IMR-90 (cell line): ENCODE results near the gene TXK. TPM values are rescaled to one million over a fixed set of nuclear protein-coding genes. Genes with fewer than 3 reads are reported as not detected.

ENCODE experiments used
- ATAC-seq: fragments of 200-7000 bp; cut with Tn5 transposase; 2 replicates; pipeline ENCODE4 v1.9.1; 2020; ENCODE audit warnings: low read depth, mild to moderate bottlenecking, moderate library complexity
- BruUV-seq: library from RNA; stranded (reverse); fragments of 400-500 nt; replicated peaks from 2 replicates; lab custom pipeline; 2021; lab: Mats Ljungman, UMichigan
- CTCF ChIA-PET: fragments of 300-600 bp; formaldehyde crosslinking; extraction: SDS; loops from one replicate; lab custom pipeline; 2021; ENCODE audit warnings: antibody characterized with exemption; lab: Yijun Ruan, JAX
- POLR2A ChIA-PET: fragments of 300-600 bp; sonication (Branson Sonifier 250); formaldehyde crosslinking; loops from one replicate; lab custom pipeline; 2022; ENCODE audit warnings: antibody characterized with exemption; ENCODE audit not compliant: unreplicated experiment; lab: Charles Lee
- DNase-seq: peaks from one replicate; pipeline ENCODE4 v3.0.0; 2013
- H2AFZ ChIP-seq: replicated peaks from 2 replicates; pipeline ENCODE3; 2013; ENCODE audit warnings: low read length, mild to moderate bottlenecking; ENCODE audit not compliant: poor library complexity
- H2AK5ac ChIP-seq: 2 replicates; pipeline ENCODE4 v1.6.1; 2013; ENCODE audit warnings: low read depth, low read length, inconsistent platforms
- H2AK9ac ChIP-seq: replicated peaks from 2 replicates; pipeline ENCODE3; 2013; ENCODE audit warnings: mild to moderate bottlenecking, low read depth, low read length, moderate library complexity; ENCODE audit not compliant: poor library complexity
- H2BK120ac ChIP-seq: 2 replicates; pipeline ENCODE4 v1.6.1; 2013; ENCODE audit warnings: low read depth, low read length, inconsistent platforms
- H2BK15ac ChIP-seq: 3 replicates; pipeline ENCODE4 v1.6.1; 2013; ENCODE audit warnings: low read depth, low read length, inconsistent platforms
- H2BK20ac ChIP-seq: 2 replicates; pipeline ENCODE4 v1.6.1; 2013; ENCODE audit warnings: low read depth, mild to moderate bottlenecking, inconsistent platforms, low read length, moderate library complexity
- H2BK5ac ChIP-seq: 2 replicates; pipeline ENCODE4 v1.6.1; 2013; ENCODE audit warnings: mild to moderate bottlenecking, low read depth, low read length, inconsistent platforms; ENCODE audit not compliant: poor library complexity, severe bottlenecking
- H3K14ac ChIP-seq: replicated peaks from 2 replicates; pipeline ENCODE4 v1.6.1; 2013; ENCODE audit warnings: low read depth, low read length, inconsistent platforms
- H3K18ac ChIP-seq: 2 replicates; pipeline ENCODE4 v1.6.1; 2013; ENCODE audit warnings: low read depth, low read length, control low read depth
- H3K23ac ChIP-seq: 2 replicates; pipeline ENCODE4 v1.6.1; 2013; ENCODE audit warnings: low read depth, low read length, inconsistent platforms
- H3K27ac ChIP-seq: 2 replicates; pipeline ENCODE4 v1.5.1; 2013; ENCODE audit warnings: mild to moderate bottlenecking, control low read depth, low read length; ENCODE audit not compliant: insufficient read depth
- H3K27me3 ChIP-seq: 2 replicates; pipeline ENCODE4 v1.6.1; 2013; ENCODE audit warnings: low read length; ENCODE audit not compliant: control insufficient read depth, insufficient read depth
- H3K36me3 ChIP-seq: 2 replicates; pipeline ENCODE4 v1.6.1; 2013; ENCODE audit warnings: low read length, mixed read lengths; ENCODE audit not compliant: control insufficient read depth, insufficient read depth
- H3K4ac ChIP-seq: 2 replicates; pipeline ENCODE4 v1.6.1; 2013; ENCODE audit warnings: low read depth, low read length, inconsistent platforms
- H3K4me1 ChIP-seq: 2 replicates; pipeline ENCODE4 v1.6.1; 2013; ENCODE audit warnings: low read length, mixed read lengths; ENCODE audit not compliant: control insufficient read depth, insufficient read depth
- H3K4me2 ChIP-seq: 2 replicates; pipeline ENCODE4 v1.6.1; 2013; ENCODE audit warnings: low read depth, mild to moderate bottlenecking, control low read depth, low read length, moderate library complexity
- H3K4me3 ChIP-seq: 2 replicates; pipeline ENCODE4 v1.5.1; 2013; ENCODE audit warnings: low read depth, mild to moderate bottlenecking, control low read depth, low read length, moderate library complexity; ENCODE audit not compliant: insufficient read depth
- H3K56ac ChIP-seq: 2 replicates; pipeline ENCODE4 v1.6.1; 2013; ENCODE audit warnings: low read length, inconsistent platforms; ENCODE audit not compliant: insufficient read depth; ENCODE audit errors: extremely low read depth
- H3K79me1 ChIP-seq, 2 experiments: 2 replicates each; pipeline ENCODE4 v1.6.1; 2013; ENCODE audit warnings: low read length in 2 of 2, inconsistent platforms in 1 of 2, low read depth in 1 of 2
- H3K9ac ChIP-seq: 2 replicates; pipeline ENCODE4 v1.6.1; 2013; ENCODE audit warnings: low read depth, low read length, control low read depth
- H3K9me1 ChIP-seq: 2 replicates; pipeline ENCODE4 v1.6.1; 2013; ENCODE audit warnings: low read length, inconsistent platforms; ENCODE audit not compliant: insufficient read depth
- H3K9me3 ChIP-seq: 2 replicates; pipeline ENCODE4 v1.6.1; 2013; ENCODE audit warnings: low read length; ENCODE audit not compliant: control insufficient read depth, insufficient read depth
- H4K20me1 ChIP-seq: 2 replicates; pipeline ENCODE4 v1.6.1; 2013; ENCODE audit warnings: low read length, inconsistent platforms; ENCODE audit not compliant: insufficient read depth
- H4K5ac ChIP-seq: 2 replicates; pipeline ENCODE4 v1.6.1; 2013; ENCODE audit warnings: mild to moderate bottlenecking, low read depth, low read length, control low read depth
- H4K8ac ChIP-seq, 2 experiments: 2 replicates each; pipeline ENCODE4 v1.6.1; 2013; ENCODE audit warnings: low read depth in 2 of 2, low read length in 2 of 2, control low read depth in 1 of 2, inconsistent platforms in 1 of 2
- H4K91ac ChIP-seq: 2 replicates; pipeline ENCODE4 v1.6.1; 2013; ENCODE audit warnings: low read depth, low read length, inconsistent platforms; ENCODE audit not compliant: insufficient read depth
- CEBPB ChIP-seq: IDR thresholded peaks from 2 replicates; pipeline ENCODE4 v1.6.1; 2012; ENCODE audit warnings: low read depth, low read length, improper control_type of control experiment
- ELK1 ChIP-seq: fragments of 150-350 bp; IDR thresholded peaks from 2 replicates; pipeline ENCODE4 v1.6.1; 2016; ENCODE audit warnings: low read depth, mild to moderate bottlenecking, low read length, moderate library complexity, borderline replicate concordance
- FOS ChIP-seq: fragments of 150-350 bp; IDR thresholded peaks from 2 replicates; pipeline ENCODE4 v1.6.1; 2016; ENCODE audit warnings: low read depth, low read length
- MAFK ChIP-seq: IDR thresholded peaks from 2 replicates; pipeline ENCODE4 v1.6.1; 2012; ENCODE audit warnings: low read depth, low read length, improper control_type of control experiment
- NFE2L2 ChIP-seq: fragments of 150-350 bp; IDR thresholded peaks from 2 replicates; pipeline ENCODE4 v1.6.1; 2016; ENCODE audit warnings: low read depth, mild to moderate bottlenecking, low read length
- POLR2A ChIP-seq: IDR thresholded peaks from 2 replicates; pipeline ENCODE4 v1.6.1; 2012; ENCODE audit warnings: mild to moderate bottlenecking, low read depth, low read length
- WGBS, 2 experiments: methylation state at CpG; one replicate each; pipeline versions ENCODE4 v1.1.5 to v1.1.7; 2013; ENCODE audit warnings: missing lambda C conversion rate in 2 of 2; ENCODE audit not compliant: insufficient read length in 1 of 2; ENCODE audit errors: extremely low coverage in 2 of 2; 5-methylcytosine and 5-hydroxymethylcytosine counted together
- dilution Hi-C: fragments of 300-500 bp; cut with HindIII; formaldehyde crosslinking; loops from one replicate; pipeline ENCODE4 v1.14.3; 2018; ENCODE audit warnings: low sequenced_read_pairs; ENCODE audit not compliant: unreplicated experiment
- in situ Hi-C: fragments of 300-500 bp; cut with MboI; formaldehyde crosslinking; loops from 3 replicates; pipeline ENCODE4 v1.14.3; 2019; ENCODE audit warnings: low sequenced_read_pairs, inconsistent platforms, mixed read lengths
- intact Hi-C: fragments of 100-400 bp; cut with micrococcal nuclease; formaldehyde crosslinking; loops from 2 replicates; pipeline ENCODE4 v1.10.0; 2022
- polyA plus RNA-seq, 3 experiments: library from polyadenylated mRNA; depleted of rRNA; stranded (reverse); fragments of >200 nt; gene quantifications; 2 replicates each; pipeline ENCODE4 v1.2.3, GENCODE V29; 2012; ENCODE audit warnings: low replicate concordance in 1 of 3
- total RNA-seq: library from RNA; depleted of rRNA; stranded (reverse); fragments of >200 nt; gene quantifications from 2 replicates; pipeline ENCODE4 v1.2.3, GENCODE V29; 2012
- TF ChIP-seq, protein P1 (sequence below): fragments of 150-350 bp; IDR thresholded peaks from 2 replicates; pipeline ENCODE4 v1.6.1; 2017; ENCODE audit warnings: mild to moderate bottlenecking, antibody characterized with exemption, low read length, low read depth

The TXK gene
- total and polyA plus RNA-seq, 2 of the 4 experiments (the other 2 are of a cell fraction) = not detected

- H3K56ac ChIP-seq = peak overlapping the region; percentile 70; the same call in 1 of the 2 replicates
- H2BK20ac ChIP-seq = peak overlapping the region; percentile 94
- peaks cover 2% of the 10 kb centered on the region; the same call in 1 of the 2 replicates for H3K9me3 ChIP-seq
- BruUV-seq = no TSS peak
- peaks cover 10% of the 10 kb centered on the region for H3K4me1 ChIP-seq
- no peaks in the 10 kb centered on the region for H4K20me1 ChIP-seq
- no peaks in the 10 kb centered on the region for H3K27me3 ChIP-seq
- CTCF ChIA-PET = interaction anchor here (0.5 to 1.1 kb wide), 4 partner anchors 9 to 663 kb away, joined by 3 read pairs; no protein-coding TSS in a partner anchor
- peak overlapping the region; percentile 91 for H4K91ac ChIP-seq
- H3K14ac ChIP-seq = peak overlapping the region; percentile 10
- peak overlapping the region; percentile 83 for H4K5ac ChIP-seq
- peak overlapping the region; percentile 65; the same call in 1 of the 2 replicates for H3K4me2 ChIP-seq
- peak overlapping the region; percentile 91 for H3K4ac ChIP-seq
- intact Hi-C loops (no loop called here), dilution Hi-C loops (no loop called here), in situ Hi-C loops (no loop called here)
- H2AK9ac ChIP-seq = peak overlapping the region; percentile 42
- peak overlapping the region; percentile 95 for H3K27ac ChIP-seq
- no peaks in the 10 kb centered on the region for H3K79me1 ChIP-seq
- H2AFZ ChIP-seq = peak overlapping the region; percentile 60
- peaks cover 7% of the 10 kb centered on the region; the same call in 1 of the 2 replicates for H3K9me1 ChIP-seq
- POLR2A ChIA-PET = no interaction called here
- H3K36me3 ChIP-seq = no peaks in the 10 kb centered on the region
- H3K9ac ChIP-seq = 0 out of 2 replicates have a peak overlapping the region, but pooled peaks have one; percentile 37
- DNase-seq = peak; percentile 90
- H3K18ac ChIP-seq = peak overlapping the region; percentile 94
- H2BK5ac ChIP-seq = peak overlapping the region; percentile 97
- H3K23ac ChIP-seq = peak overlapping the region; percentile 75
- peak overlapping the region; percentile 71; the same call in 1 of the 2 replicates for H2AK5ac ChIP-seq
- H2BK120ac ChIP-seq = peak overlapping the region; percentile 95
- H3K4me3 ChIP-seq = no peak overlapping the region
- no peak for TF ChIP-seq ELK1
- no peak for TF ChIP-seq POLR2A
- TF ChIP-seq NFE2L2 = peak; percentile 96
- no peak for TF ChIP-seq CEBPB
- TF ChIP-seq FOS = peak; percentile 65; the same call in 1 of the 2 replicates
- peak; percentile 66 for TF ChIP-seq MAFK
- TF ChIP-seq, protein P1, sequence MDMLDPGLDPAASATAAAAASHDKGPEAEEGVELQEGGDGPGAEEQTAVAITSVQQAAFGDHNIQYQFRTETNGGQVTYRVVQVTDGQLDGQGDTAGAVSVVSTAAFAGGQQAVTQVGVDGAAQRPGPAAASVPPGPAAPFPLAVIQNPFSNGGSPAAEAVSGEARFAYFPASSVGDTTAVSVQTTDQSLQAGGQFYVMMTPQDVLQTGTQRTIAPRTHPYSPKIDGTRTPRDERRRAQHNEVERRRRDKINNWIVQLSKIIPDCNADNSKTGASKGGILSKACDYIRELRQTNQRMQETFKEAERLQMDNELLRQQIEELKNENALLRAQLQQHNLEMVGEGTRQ = no peak
- ATAC-seq = peak; percentile 95
- 100% methylated on average over 3 of the region's 6 CpGs; no CpG with 5 or more reads in 1 of the 2 experiments for WGBS, 2 experiments
- H2BK15ac ChIP-seq = peak overlapping the region; percentile 43; the same call in 2 of the 3 replicates
- H4K8ac ChIP-seq = peak overlapping the region; percentile 28 to 90; a peak in 3 of 4 replicates
These were observed 39.3 kb upstream of the TXK start for GRCh38 chr4:48173056-48173991.
